ENCODE data around the gene TOP2B. TPM values are rescaled to one million over a fixed set of nuclear protein-coding genes. Genes with fewer than 3 reads are reported as not detected.

The TOP2B gene
- polyA plus RNA-seq, 1 of the 3 experiments (the other 2 are of a cell fraction), result 20.4 TPM

DNA sequence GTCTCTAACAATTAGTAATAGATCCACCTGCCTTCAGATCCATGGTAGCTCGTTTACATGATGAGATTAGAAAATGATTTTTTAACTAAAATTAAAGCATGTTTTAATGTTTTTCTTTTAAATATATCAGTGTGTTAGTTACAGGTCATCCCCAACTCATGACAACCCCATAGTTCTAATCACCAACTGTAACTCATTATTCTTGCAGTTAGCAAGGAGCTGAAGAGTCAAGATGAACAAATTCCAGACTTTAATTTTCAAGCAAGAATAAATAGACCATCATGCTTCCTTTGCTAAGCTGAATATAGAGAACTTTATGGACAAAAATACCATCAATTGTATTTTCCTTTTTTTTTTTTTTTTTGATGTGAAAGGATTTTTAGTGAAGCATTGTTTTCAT, 101.1 kb downstream of the TOP2B start:
- H3K79me2 ChIP-seq (ENCODE audit: insufficient read depth), result peaks cover 11% of the 10 kb centered on the region; the same call in 1 of the 2 replicates
- H4K20me1 ChIP-seq (ENCODE audit: insufficient read depth), result no peaks in the 10 kb centered on the region
- POLR2A ChIA-PET, result interaction anchor here (0.8 kb wide), 1 partner anchor 10 kb away, joined by 4 read pairs; no protein-coding TSS in a partner anchor
- peaks cover 4% of the 10 kb centered on the region for H3F3A ChIP-seq (replicated peaks; ENCODE audit: insufficient read depth)
- no peak overlapping the region for H3K4me3 ChIP-seq (ENCODE audit: low read depth in 2 of 2, low read length in 1 of 2)
- peaks cover 3 to 4% of the 10 kb centered on the region in 2 experiments; a peak in 2 of 4 replicates for H3K4me1 ChIP-seq (ENCODE audit: control insufficient read depth in 1 of 2, insufficient read depth in 2 of 2, low read depth in 1 of 2, low read length in 1 of 2)
- CTCF ChIA-PET, result interaction anchor here (0.8 to 1.3 kb wide), 3 partner anchors 12 to 21 kb away, joined by 3 read pairs; no protein-coding TSS in a partner anchor
- H3K36me3 ChIP-seq (replicated peaks in 1 of 2; ENCODE audit: control insufficient read depth in 1 of 2, insufficient read depth in 2 of 2, low read length in 1 of 2), result peaks cover 0 to 2% of the 10 kb centered on the region in 2 experiments
- no peaks in the 10 kb centered on the region for H3K9me3 ChIP-seq
- H2AFZ ChIP-seq (ENCODE audit: low read depth), result no peak overlapping the region
- H3K4me2 ChIP-seq, result no peak overlapping the region
- no peaks in the 10 kb centered on the region for H3K27me3 ChIP-seq (ENCODE audit: insufficient read depth)
- DNase-seq, result no peak
- H3K9me2 ChIP-seq, result no peaks in the 10 kb centered on the region
- TF ChIP-seq RCOR1 (IDR thresholded peaks at IDR 0.05; ENCODE audit: low read length) (no peak), YY1 (IDR thresholded peaks at IDR 0.05; ENCODE audit: low read depth) (no peak), SIN3A (IDR thresholded peaks at IDR 0.05; ENCODE audit: borderline replicate concordance, low read depth, low read length) (no peak), CTCF (IDR thresholded peaks at IDR 0.05) (no peak), EP300 (IDR thresholded peaks at IDR 0.05; ENCODE audit: borderline replicate concordance in 1 of 2, low read depth in 1 of 2, low read length in 1 of 2) (no peak), MEF2A (IDR thresholded peaks at IDR 0.05; ENCODE audit: borderline replicate concordance, low read depth) (no peak), JUND (IDR thresholded peaks at IDR 0.05) (no peak), FOSL2 (IDR thresholded peaks at IDR 0.05; ENCODE audit: borderline replicate concordance, low read depth) (no peak), FOXJ3 (CRISPR knock-in tag; IDR thresholded peaks at IDR 0.05) (no peak), ELF1 (IDR thresholded peaks at IDR 0.05) (no peak), TAF1 (IDR thresholded peaks at IDR 0.05; ENCODE audit: borderline replicate concordance, low read depth, low read length) (no peak), NFIC (IDR thresholded peaks at IDR 0.05; ENCODE audit: borderline replicate concordance) (no peak), USF2 (IDR thresholded peaks at IDR 0.05; ENCODE audit: borderline replicate concordance, low read depth, low read length) (no peak), EZH2phosphoT487 (IDR thresholded peaks at IDR 0.05; ENCODE audit: borderline replicate concordance, low read depth) (no peak), RXRA (IDR thresholded peaks at IDR 0.05; ENCODE audit: borderline replicate concordance, low read depth) (no peak)
- TF ChIP-seq, protein P1, sequence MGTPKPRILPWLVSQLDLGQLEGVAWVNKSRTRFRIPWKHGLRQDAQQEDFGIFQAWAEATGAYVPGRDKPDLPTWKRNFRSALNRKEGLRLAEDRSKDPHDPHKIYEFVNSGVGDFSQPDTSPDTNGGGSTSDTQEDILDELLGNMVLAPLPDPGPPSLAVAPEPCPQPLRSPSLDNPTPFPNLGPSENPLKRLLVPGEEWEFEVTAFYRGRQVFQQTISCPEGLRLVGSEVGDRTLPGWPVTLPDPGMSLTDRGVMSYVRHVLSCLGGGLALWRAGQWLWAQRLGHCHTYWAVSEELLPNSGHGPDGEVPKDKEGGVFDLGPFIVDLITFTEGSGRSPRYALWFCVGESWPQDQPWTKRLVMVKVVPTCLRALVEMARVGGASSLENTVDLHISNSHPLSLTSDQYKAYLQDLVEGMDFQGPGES (IDR thresholded peaks at IDR 0.05; ENCODE audit: low read depth, low read length), result no peak
- TF ChIP-seq, protein P2, sequence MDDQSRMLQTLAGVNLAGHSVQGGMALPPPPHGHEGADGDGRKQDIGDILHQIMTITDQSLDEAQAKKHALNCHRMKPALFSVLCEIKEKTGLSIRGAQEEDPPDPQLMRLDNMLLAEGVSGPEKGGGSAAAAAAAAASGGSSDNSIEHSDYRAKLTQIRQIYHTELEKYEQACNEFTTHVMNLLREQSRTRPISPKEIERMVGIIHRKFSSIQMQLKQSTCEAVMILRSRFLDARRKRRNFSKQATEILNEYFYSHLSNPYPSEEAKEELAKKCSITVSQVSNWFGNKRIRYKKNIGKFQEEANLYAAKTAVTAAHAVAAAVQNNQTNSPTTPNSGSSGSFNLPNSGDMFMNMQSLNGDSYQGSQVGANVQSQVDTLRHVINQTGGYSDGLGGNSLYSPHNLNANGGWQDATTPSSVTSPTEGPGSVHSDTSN (IDR thresholded peaks at IDR 0.05), result no peak
- 79% methylated on average over 1 of the region's 1 CpG for WGBS (ENCODE audit: low lambda C conversion rate)
- H3K9ac ChIP-seq, result no peak overlapping the region
- H3K27ac ChIP-seq (ENCODE audit: low read depth in 2 of 2, low read length in 1 of 2), result no peak overlapping the region

All from SK-N-SH (cell line).